H1 (cell line): Measurements from ENCODE around the gene ARF6. TPM values are rescaled to one million over a fixed set of nuclear protein-coding genes. Genes with fewer than 3 reads are reported as not detected.

ENCODE experiments used
- CTCF ChIA-PET: fragments of 300-600 bp; sonication (Branson Sonifier 250); formaldehyde crosslinking; loops from one replicate; lab custom pipeline; 2021; ENCODE audit not compliant: partially characterized antibody; lab: Charles Lee
- POLR2A ChIA-PET: fragments of 300-600 bp; sonication (Branson Sonifier 250); formaldehyde crosslinking; loops from one replicate; lab custom pipeline; 2021; ENCODE audit warnings: inconsistent platforms; ENCODE audit not compliant: partially characterized antibody; lab: Charles Lee
- DNase-seq, 2 experiments: peaks; one replicate each; pipeline versions ENCODE4 v3.0.0 to v3.0.0-alpha.2; 2010 to 2022; ENCODE audit warnings: low spot score in 2 of 2, low read depth in 1 of 2, mixed read lengths in 1 of 2
- FAIRE-seq: peaks from 2 replicates; lab custom pipeline; 2011; peaks lifted over from hg19 to GRCh38; lab: Jason Lieb, UNC
- H2AFZ ChIP-seq: 2 replicates; pipeline ENCODE4 v1.8.1; 2012; ENCODE audit warnings: low read length, inconsistent platforms
- H2AK5ac ChIP-seq: 2 replicates; pipeline ENCODE4 v1.6.1; 2013; ENCODE audit warnings: low read depth, low read length
- H2BK120ac ChIP-seq: replicated peaks from 2 replicates; pipeline ENCODE3; 2013; ENCODE audit warnings: low read depth, low read length, inconsistent platforms
- H2BK12ac ChIP-seq: 2 replicates; pipeline ENCODE4 v1.6.1; 2013; ENCODE audit warnings: low read depth, low read length
- H2BK15ac ChIP-seq: 2 replicates; pipeline ENCODE4 v1.6.1; 2013; ENCODE audit warnings: low read length
- H2BK20ac ChIP-seq: 2 replicates; pipeline ENCODE4 v1.6.1; 2013; ENCODE audit warnings: low read length
- H2BK5ac ChIP-seq: 2 replicates; pipeline ENCODE4 v1.6.1; 2013; ENCODE audit warnings: low read depth, low read length
- H3K14ac ChIP-seq: 2 replicates; pipeline ENCODE4 v1.6.1; 2013; ENCODE audit warnings: inconsistent platforms; ENCODE audit not compliant: insufficient read length
- H3K18ac ChIP-seq: 2 replicates; pipeline ENCODE4 v1.6.1; 2013; ENCODE audit warnings: low read length; ENCODE audit errors: extremely low read depth
- H3K23ac ChIP-seq: 2 replicates; pipeline ENCODE4 v1.6.1; 2013; ENCODE audit warnings: inconsistent platforms; ENCODE audit not compliant: insufficient read length
- H3K23me2 ChIP-seq: 2 replicates; pipeline ENCODE4 v1.6.1; 2013; ENCODE audit warnings: low read depth, low read length
- H3K27ac ChIP-seq: 2 replicates; pipeline ENCODE4 v1.6.1; 2011; ENCODE audit warnings: low read depth, low read length, inconsistent platforms
- H3K27me3 ChIP-seq, 4 experiments: replicated peaks in 1 of 4; 1 replicate in 1 of 4; 2 replicates in 3 of 4; pipeline versions ENCODE4 v1.6.1 to v1.8.1; 2011 to 2013; ENCODE audit warnings: low read length in 3 of 4, mild to moderate bottlenecking in 3 of 4, inconsistent platforms in 2 of 4, mixed read lengths in 2 of 4, moderate library complexity in 1 of 4; ENCODE audit not compliant: control insufficient read depth in 3 of 4, insufficient read depth in 3 of 4; ENCODE audit errors: extremely low read depth in 1 of 4
- H3K36me3 ChIP-seq, 4 experiments: 2 replicates each; pipeline versions ENCODE4 v1.6.1 to v1.8.1; 2011 to 2013; ENCODE audit warnings: mild to moderate bottlenecking in 4 of 4, low read length in 3 of 4, moderate library complexity in 2 of 4, control low read depth in 1 of 4, inconsistent platforms in 1 of 4; ENCODE audit not compliant: insufficient read depth in 4 of 4, control insufficient read depth in 2 of 4
- H3K4ac ChIP-seq: replicated peaks from 2 replicates; pipeline ENCODE3; 2013; ENCODE audit warnings: low read length, low read depth, mixed read lengths, inconsistent platforms; ENCODE audit not compliant: insufficient read length
- H3K4me1 ChIP-seq, 4 experiments: replicated peaks in 1 of 4; 1 replicate in 1 of 4; 2 replicates in 3 of 4; pipeline versions ENCODE4 v1.6.1 to v1.8.1; 2011 to 2013; ENCODE audit warnings: low read length in 3 of 4, inconsistent platforms in 2 of 4, mixed read lengths in 1 of 4; ENCODE audit not compliant: insufficient read depth in 4 of 4, control insufficient read depth in 3 of 4
- H3K4me2 ChIP-seq, 2 experiments: 2 replicates each; pipeline versions ENCODE4 v1.6.1 to v1.8.1; 2011 to 2013; ENCODE audit warnings: low read depth in 2 of 2, low read length in 2 of 2, control low read depth in 1 of 2, inconsistent platforms in 1 of 2, mild to moderate bottlenecking in 1 of 2; ENCODE audit not compliant: insufficient read depth in 1 of 2
- H3K4me3 ChIP-seq, 4 experiments: fragments of 200-600, 300-600 bp in 1 of 4; sonication (generic), shearing (Covaris generic), sonication (Bioruptor Twin) in 1 of 4; 2 replicates each; pipeline versions ENCODE4 v1.5.1 to v1.8.1; 2011 to 2016; ENCODE audit warnings: low read length in 4 of 4, low read depth in 3 of 4, control low read depth in 2 of 4, inconsistent platforms in 2 of 4, mild to moderate bottlenecking in 2 of 4, mixed read lengths in 1 of 4, moderate library complexity in 1 of 4; ENCODE audit not compliant: insufficient read depth in 2 of 4; ENCODE audit errors: extremely low read depth in 1 of 4
- H3K56ac ChIP-seq: replicated peaks from 2 replicates; pipeline ENCODE3; 2013; ENCODE audit warnings: low read depth, mild to moderate bottlenecking, mixed read lengths, low read length, inconsistent platforms; ENCODE audit not compliant: insufficient read length
- H3K79me1 ChIP-seq: 2 replicates; pipeline ENCODE4 v1.6.1; 2013; ENCODE audit warnings: low read depth, low read length, control low read depth
- H3K79me2 ChIP-seq, 2 experiments: 2 replicates each; pipeline versions ENCODE4 v1.6.1 to v1.8.1; 2012 to 2013; ENCODE audit warnings: low read length in 2 of 2, mild to moderate bottlenecking in 2 of 2, inconsistent platforms in 1 of 2; ENCODE audit not compliant: insufficient read depth in 2 of 2, control insufficient read depth in 1 of 2
- H3K9ac ChIP-seq, 4 experiments: replicated peaks in 1 of 4; 1 replicate in 1 of 4; 2 replicates in 3 of 4; pipeline versions ENCODE4 v1.6.1 to v1.8.1; 2011 to 2013; ENCODE audit warnings: low read depth in 3 of 4, low read length in 3 of 4, control low read depth in 2 of 4, mild to moderate bottlenecking in 2 of 4, moderate library complexity in 2 of 4, inconsistent platforms in 1 of 4; ENCODE audit errors: extremely low read depth in 1 of 4
- H3K9me3 ChIP-seq, 2 experiments: 2 replicates each; pipeline versions ENCODE4 v1.6.1 to v1.8.1; 2012 to 2013; ENCODE audit warnings: mild to moderate bottlenecking in 2 of 2, moderate library complexity in 2 of 2, control low read depth in 1 of 2, inconsistent platforms in 1 of 2, low read depth in 1 of 2, low read length in 1 of 2, mixed read lengths in 1 of 2; ENCODE audit not compliant: insufficient read depth in 2 of 2
- H4K20me1 ChIP-seq, 2 experiments: replicated peaks in 1 of 2; 2 replicates each; pipeline versions ENCODE3 to v1.8.1; 2011 to 2013; ENCODE audit warnings: inconsistent platforms in 2 of 2, low read length in 2 of 2, mild to moderate bottlenecking in 1 of 2; ENCODE audit not compliant: insufficient read depth in 2 of 2, control insufficient read depth in 1 of 2
- H4K5ac ChIP-seq: 2 replicates; pipeline ENCODE4 v1.6.1; 2013; ENCODE audit warnings: low read length, low read depth, mixed read lengths, inconsistent platforms; ENCODE audit not compliant: insufficient read length
- H4K8ac ChIP-seq: 2 replicates; pipeline ENCODE4 v1.8.0; 2013; ENCODE audit warnings: mild to moderate bottlenecking, moderate library complexity, low read length, inconsistent platforms; ENCODE audit not compliant: insufficient read depth; ENCODE audit errors: extremely low read depth
- H4K91ac ChIP-seq: replicated peaks from 2 replicates; pipeline ENCODE3; 2013; ENCODE audit warnings: low read length, mixed read lengths, inconsistent platforms; ENCODE audit not compliant: insufficient read length
- CEBPB ChIP-seq: IDR thresholded peaks from 2 replicates; pipeline ENCODE4 v1.6.1; 2012; ENCODE audit warnings: low read depth, low read length
- TBP ChIP-seq: IDR thresholded peaks from 2 replicates; pipeline ENCODE4 v1.6.1; 2011; ENCODE audit warnings: low read depth, low read length, improper control_type of control experiment
- WGBS, 2 experiments: shearing (Covaris generic) in 1 of 2; methylation state at CpG; one replicate each; pipeline versions ENCODE4 v1.1.6 to v1.1.7; 2013 to 2015; ENCODE audit warnings: low lambda C conversion rate in 2 of 2, mixed read lengths in 2 of 2, inconsistent platforms in 1 of 2, low coverage in 1 of 2, missing lambda C conversion rate in 1 of 2; ENCODE audit not compliant: insufficient replicate concordance in 2 of 2, insufficient coverage in 1 of 2, insufficient read length in 1 of 2; ENCODE audit errors: extremely low coverage in 1 of 2, missing lambda C conversion rate in 1 of 2; 5-methylcytosine and 5-hydroxymethylcytosine counted together
- polyA plus RNA-seq, 7 experiments: library from polyadenylated mRNA; depleted of rRNA in 3 of 7; stranded (reverse) in 5 of 7; unstranded in 2 of 7; fragments of >200 nt in 5 of 7; fragments of 200-250 nt in 2 of 7; gene quantifications; 1 replicate in 5 of 7; 2 replicates in 1 of 7; 4 replicates in 1 of 7; pipeline versions ENCODE4 v1.2.1 to v1.2.3, GENCODE V29; 2011 to 2013; ENCODE audit warnings: missing spikeins in 2 of 7, mixed read lengths in 2 of 7
- total RNA-seq: library from RNA; stranded (reverse); fragmentation: NEBNext Ultra II Directional; extraction: Animal tissue kit (Norgen Biotek cat#: 25700); gene quantifications from 2 replicates; pipeline ENCODE4 v1.2.1, GENCODE V29; 2021

The ARF6 gene
- total and polyA plus RNA-seq, 2 of the 8 experiments (the other 6 are each of a cell fraction or from before 2014, with no cell fraction given), result 17.2 to 56.7 TPM

DNA sequence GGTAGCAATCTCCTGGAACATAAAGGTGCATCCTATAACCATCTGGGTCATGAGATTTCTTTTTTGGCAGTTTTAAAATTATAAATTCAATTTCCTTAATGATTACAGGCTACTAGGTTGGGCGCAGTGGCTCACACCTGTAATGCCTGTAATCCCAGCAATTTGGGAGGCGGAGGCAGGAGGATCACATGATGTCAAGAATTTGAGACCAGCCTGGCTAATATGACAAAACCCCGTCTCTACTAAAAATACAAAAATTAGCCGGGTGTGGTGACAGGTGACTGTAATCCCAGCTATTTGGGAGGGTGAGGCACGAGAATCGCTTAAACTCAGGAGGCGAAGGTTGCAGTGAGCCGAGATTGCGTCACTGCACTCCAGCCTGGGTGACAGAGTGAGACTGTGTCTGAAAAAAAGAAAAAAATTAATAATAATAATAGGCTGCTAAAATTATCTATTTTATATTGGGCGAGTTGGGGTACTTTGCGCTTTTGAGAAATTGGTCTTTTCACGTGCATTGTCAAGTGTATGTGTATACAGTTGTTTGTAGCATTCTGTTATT, 17.2 kb upstream of the ARF6 start:
- no peak overlapping the region for H3K18ac ChIP-seq
- ChIA-PET POLR2A (interaction anchor here (0.6 to 1.5 kb wide), 2 partner anchors 13 to 985 kb away, joined by 5 read pairs; no protein-coding TSS in a partner anchor), CTCF (interaction anchor here (0.7 to 1.7 kb wide), 5 partner anchors 8 to 1905 kb away, joined by 3 to 5 read pairs (median 4); no protein-coding TSS in a partner anchor)
- no peaks in the 10 kb centered on the region for H3K79me1 ChIP-seq
- DNase-seq, result no peak
- H3K4me3 ChIP-seq, result no peak overlapping the region
- H3K23ac ChIP-seq, result no peak overlapping the region
- no peak overlapping the region for H4K5ac ChIP-seq
- H2AK5ac ChIP-seq, result no peak overlapping the region
- H4K20me1 ChIP-seq, result no peaks in the 10 kb centered on the region
- no peaks in the 10 kb centered on the region for H3K23me2 ChIP-seq
- no peak overlapping the region for H2BK12ac ChIP-seq
- no peaks in the 10 kb centered on the region for H3K79me2 ChIP-seq
- H4K8ac ChIP-seq, result no peak overlapping the region
- H2BK20ac ChIP-seq, result no peak overlapping the region
- no peak overlapping the region for H2AFZ ChIP-seq
- no peak overlapping the region for H3K4me2 ChIP-seq
- H3K9ac ChIP-seq, result no peak overlapping the region
- no peak overlapping the region for H3K56ac ChIP-seq
- 91% methylated on average over 12 of the region's 12 CpGs; no CpG with 5 or more reads in 1 of the 2 experiments for WGBS, 2 experiments
- H3K4me1 ChIP-seq, result no peaks in the 10 kb centered on the region
- H2BK5ac ChIP-seq, result no peak overlapping the region
- no peak overlapping the region for H4K91ac ChIP-seq
- no peak for TF ChIP-seq TBP
- TF ChIP-seq CEBPB, result peak; percentile 40; the same call in 1 of the 2 replicates
- H2BK15ac ChIP-seq, result no peak overlapping the region
- H3K36me3 ChIP-seq, result no peaks in the 10 kb centered on the region
- no peaks in the 10 kb centered on the region for H3K27me3 ChIP-seq
- no peak for FAIRE-seq
- H3K14ac ChIP-seq, result no peak overlapping the region
- H3K4ac ChIP-seq, result no peak overlapping the region
- H3K27ac ChIP-seq, result no peak overlapping the region
- no peak overlapping the region for H2BK120ac ChIP-seq
- no peaks in the 10 kb centered on the region for H3K9me3 ChIP-seq
